SJCRH30 (cell line): ENCODE data around the gene MYO7B. TPM values are rescaled to one million over a fixed set of nuclear protein-coding genes. Genes with fewer than 3 reads are reported as not detected.
"Not testable (repeated sequence)": the region's sequence is repeated elsewhere in the genome, so short reads cannot be mapped to it uniquely, and the experiment has no call there.

Experiments
- DNase-seq, 2 experiments: peaks; one replicate each; pipeline ENCODE4 v3.0.0-alpha.2; 2015 to 2020
- H3K27ac ChIP-seq: fragments of 250-450 bp; sonication (Bioruptor Pico); 2 replicates; pipeline ENCODE4 v1.5.1; 2020; ENCODE audit warnings: mild to moderate bottlenecking, moderate library complexity
- H3K27me3 ChIP-seq: fragments of 250-450 bp; sonication (Bioruptor Pico); 2 replicates; pipeline ENCODE4 v1.5.1; 2020; ENCODE audit warnings: mild to moderate bottlenecking, moderate library complexity
- H3K36me3 ChIP-seq: fragments of 250-450 bp; sonication (Bioruptor Pico); 2 replicates; pipeline ENCODE4 v1.5.1; 2020; ENCODE audit warnings: mild to moderate bottlenecking, moderate library complexity
- H3K4me1 ChIP-seq: fragments of 250-450 bp; sonication (Bioruptor Pico); 2 replicates; pipeline ENCODE4 v1.5.1; 2020; ENCODE audit warnings: mild to moderate bottlenecking, moderate library complexity
- H3K4me3 ChIP-seq: fragments of 250-450 bp; sonication (Bioruptor Pico); 2 replicates; pipeline ENCODE4 v1.5.1; 2020; ENCODE audit warnings: mild to moderate bottlenecking, moderate library complexity
- H3K9me3 ChIP-seq: fragments of 250-450 bp; sonication (Bioruptor Pico); replicated peaks from 2 replicates; pipeline ENCODE4 v1.5.1; 2020; ENCODE audit warnings: mild to moderate bottlenecking, moderate library complexity
- total RNA-seq: library from RNA; depleted of rRNA; stranded (reverse); fragments of >200 nt; shearing (Covaris generic); gene quantifications from 2 replicates; pipeline ENCODE4 v1.2.3, GENCODE V29; 2014

The MYO7B gene
- total RNA-seq, 1 experiment from 2014 or later: 3.7 TPM

GRCh38 chr2:127569666-127570065 is 34.2 kb downstream of the MYO7B start:
- no peak for DNase-seq
- H3K36me3 ChIP-seq: no peaks in the 10 kb centered on the region
- H3K4me3 ChIP-seq: no peak overlapping the region
- H3K27ac ChIP-seq: no peak overlapping the region
- H3K4me1 ChIP-seq: no peaks in the 10 kb centered on the region
- H3K9me3 ChIP-seq: no peaks in the 10 kb centered on the region
- H3K27me3 ChIP-seq: peaks cover 10% of the 10 kb centered on the region; the same call in 1 of the 2 replicates

- Histone ChIP-seq H3K4me1 (no peaks in the 10 kb centered on the region), H3K9me3 (no peaks in the 10 kb centered on the region), H3K27me3 (peaks cover 10% of the 10 kb centered on the region; the same call in 1 of the 2 replicates), H3K36me3 (no peaks in the 10 kb centered on the region), H3K27ac (no peak overlapping the region), H3K4me3 (no peak overlapping the region)
- DNase-seq: no peak
Measured at GRCh38 chr2:127570282-127571250, 35.1 kb downstream of the MYO7B start.

DNA sequence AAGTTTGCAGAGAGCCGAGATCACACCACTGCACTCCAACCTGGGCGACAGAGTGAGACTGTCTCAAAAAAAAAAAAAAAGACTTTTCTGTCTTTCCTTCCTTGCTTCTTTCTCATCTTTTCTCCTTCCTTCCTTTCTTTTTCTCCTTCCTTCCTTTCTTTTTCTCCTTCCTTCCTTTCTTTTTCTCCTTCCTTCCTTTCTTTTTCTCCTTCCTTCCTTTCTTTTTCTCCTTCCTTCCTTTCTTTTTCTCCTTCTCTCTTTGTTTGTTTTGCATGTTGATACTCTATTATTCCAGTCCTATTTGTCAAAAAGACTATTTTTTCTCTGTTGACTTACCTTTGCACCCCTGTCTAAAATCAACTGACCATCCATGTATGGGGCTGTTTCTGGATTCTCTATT is 36.9 kb downstream of the MYO7B start:
- H3K4me3 ChIP-seq, H3K9me3 ChIP-seq, H3K27me3 ChIP-seq, DNase-seq, H3K27ac ChIP-seq, H3K36me3 ChIP-seq: not testable (repeated sequence)
- peaks cover 11% of the 10 kb centered on the region; the same call in 1 of the 2 replicates for H3K4me1 ChIP-seq

GRCh38 chr2:127572841-127573240 is 37.4 kb downstream of the MYO7B start:
- no peak for DNase-seq
- Histone ChIP-seq H3K27me3 (peaks cover 10% of the 10 kb centered on the region; the same call in 1 of the 2 replicates), H3K4me1 (peaks cover 11% of the 10 kb centered on the region; the same call in 1 of the 2 replicates), H3K9me3 (no peaks in the 10 kb centered on the region), H3K36me3 (no peaks in the 10 kb centered on the region), H3K27ac (no peak overlapping the region), H3K4me3 (no peak overlapping the region)

- DNase-seq: no peak
- peaks cover 11% of the 10 kb centered on the region; the same call in 1 of the 2 replicates for H3K4me1 ChIP-seq
- no peak overlapping the region for H3K4me3 ChIP-seq
- no peaks in the 10 kb centered on the region for H3K36me3 ChIP-seq
- H3K9me3 ChIP-seq: no peaks in the 10 kb centered on the region
- peaks cover 10% of the 10 kb centered on the region; the same call in 1 of the 2 replicates for H3K27me3 ChIP-seq
- H3K27ac ChIP-seq: no peak overlapping the region
Measured at GRCh38 chr2:127573298-127573697, 37.8 kb downstream of the MYO7B start.

- Histone ChIP-seq H3K27me3 (peaks cover 10% of the 10 kb centered on the region; the same call in 1 of the 2 replicates), H3K36me3 (no peaks in the 10 kb centered on the region), H3K9me3 (no peaks in the 10 kb centered on the region), H3K4me1 (peaks cover 11% of the 10 kb centered on the region; the same call in 1 of the 2 replicates), H3K27ac (no peak overlapping the region), H3K4me3 (no peak overlapping the region)
- DNase-seq: no peak
Measured at GRCh38 chr2:127573771-127574170, 38.3 kb downstream of the MYO7B start.

- Histone ChIP-seq H3K27me3 (peaks cover 10% of the 10 kb centered on the region; the same call in 1 of the 2 replicates), H3K27ac (no peak overlapping the region), H3K9me3 (no peaks in the 10 kb centered on the region), H3K4me1 (peaks cover 11% of the 10 kb centered on the region; the same call in 1 of the 2 replicates), H3K4me3 (no peak overlapping the region), H3K36me3 (no peaks in the 10 kb centered on the region)
- DNase-seq: no peak
Measured at GRCh38 chr2:127574656-127575055, 39.2 kb downstream of the MYO7B start.

- no peaks in the 10 kb centered on the region for H3K36me3 ChIP-seq
- DNase-seq: no peak
- peaks cover 7% of the 10 kb centered on the region; the same call in 1 of the 2 replicates for H3K27me3 ChIP-seq
- H3K27ac ChIP-seq: no peak overlapping the region
- no peaks in the 10 kb centered on the region for H3K9me3 ChIP-seq
- peaks cover 11% of the 10 kb centered on the region; the same call in 1 of the 2 replicates for H3K4me1 ChIP-seq
- H3K4me3 ChIP-seq: no peak overlapping the region
Measured at GRCh38 chr2:127575185-127575765, 39.8 kb downstream of the MYO7B start.

GRCh38 chr2:127575941-127576432 is 40.5 kb downstream of the MYO7B start:
- H3K36me3 ChIP-seq: no peaks in the 10 kb centered on the region
- H3K9me3 ChIP-seq: no peaks in the 10 kb centered on the region
- H3K4me1 ChIP-seq: peaks cover 11% of the 10 kb centered on the region; the same call in 1 of the 2 replicates
- no peak overlapping the region for H3K4me3 ChIP-seq
- H3K27ac ChIP-seq: no peak overlapping the region
- H3K27me3 ChIP-seq: peaks cover under 1% of the 10 kb centered on the region; the same call in 1 of the 2 replicates
- no peak for DNase-seq

DNA sequence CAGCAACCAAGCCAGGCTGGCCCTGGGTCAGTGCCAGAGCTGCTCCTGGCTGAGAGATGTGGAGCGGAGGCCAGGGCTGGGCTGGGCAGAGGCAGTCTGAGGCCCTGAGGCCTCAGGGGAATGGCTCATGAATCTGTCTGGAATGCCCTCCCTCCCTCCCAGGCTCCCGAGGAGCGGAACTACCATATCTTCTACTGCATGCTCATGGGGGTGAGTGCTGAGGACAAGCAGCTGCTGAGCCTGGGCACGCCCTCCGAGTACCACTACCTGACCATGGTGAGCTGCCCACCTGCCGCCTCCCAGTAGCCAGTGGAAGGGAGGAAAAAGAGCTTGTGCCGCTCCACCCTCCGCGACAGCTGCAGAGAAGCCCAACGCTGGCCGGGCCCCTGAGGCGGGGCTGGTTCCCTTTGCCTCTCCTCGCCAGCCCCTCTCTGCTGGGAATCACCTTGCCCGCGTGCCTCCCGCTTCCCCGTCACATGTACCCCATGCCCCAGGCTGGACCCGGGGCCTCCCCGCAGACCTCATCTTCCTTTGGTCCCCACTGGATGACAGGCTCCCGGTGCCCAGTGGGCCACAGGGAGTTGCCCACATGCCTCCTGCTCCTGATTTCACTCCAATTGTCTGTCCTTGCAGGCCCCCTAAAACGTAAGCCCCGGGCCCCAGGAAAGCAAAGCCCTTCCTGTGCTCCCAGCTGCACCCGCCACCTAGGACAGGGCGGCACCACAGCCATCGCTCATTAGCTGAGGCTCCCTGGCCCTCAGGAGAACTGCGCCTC is 41.1 kb downstream of the MYO7B start:
- Histone ChIP-seq H3K27me3 (no peaks in the 10 kb centered on the region; the same call in 1 of the 2 replicates), H3K36me3 (no peaks in the 10 kb centered on the region), H3K9me3 (no peaks in the 10 kb centered on the region), H3K4me3 (peak overlapping the region; percentile 19), H3K27ac (no peak overlapping the region), H3K4me1 (peaks cover 11% of the 10 kb centered on the region; the same call in 1 of the 2 replicates)
- DNase-seq: peak; percentile 76 to 79

GRCh38 chr2:127577208-127577475 is 41.7 kb downstream of the MYO7B start:
- no peak overlapping the region for H3K4me3 ChIP-seq
- H3K4me1 ChIP-seq: peaks cover 11% of the 10 kb centered on the region; the same call in 1 of the 2 replicates
- H3K27me3 ChIP-seq: no peaks in the 10 kb centered on the region
- no peak for DNase-seq
- H3K9me3 ChIP-seq: no peaks in the 10 kb centered on the region
- no peak overlapping the region for H3K27ac ChIP-seq
- no peaks in the 10 kb centered on the region for H3K36me3 ChIP-seq

GRCh38 chr2:127577503-127577902 is 42.0 kb downstream of the MYO7B start:
- no peaks in the 10 kb centered on the region for H3K9me3 ChIP-seq
- H3K36me3 ChIP-seq: no peaks in the 10 kb centered on the region
- H3K4me1 ChIP-seq: peaks cover 11% of the 10 kb centered on the region; the same call in 1 of the 2 replicates
- H3K4me3 ChIP-seq: no peak overlapping the region
- DNase-seq: no peak
- H3K27me3 ChIP-seq: no peaks in the 10 kb centered on the region
- no peak overlapping the region for H3K27ac ChIP-seq

DNA sequence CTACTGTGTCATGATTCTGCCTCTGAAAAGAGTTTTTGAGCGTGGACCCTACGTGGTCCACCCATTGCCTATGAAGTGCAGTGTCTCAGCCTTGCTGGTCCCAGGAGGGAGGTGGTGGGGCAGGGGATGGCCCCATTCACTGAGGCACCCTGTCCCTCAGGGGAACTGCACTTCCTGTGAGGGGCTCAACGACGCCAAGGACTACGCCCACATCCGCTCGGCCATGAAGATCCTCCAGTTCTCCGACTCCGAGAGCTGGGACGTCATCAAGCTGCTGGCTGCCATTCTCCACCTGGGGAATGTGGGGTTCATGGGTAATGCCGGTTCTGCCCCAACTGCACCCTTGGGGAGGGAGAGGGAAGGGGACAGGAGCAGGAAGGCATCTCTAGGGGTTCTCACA is 42.5 kb downstream of the MYO7B start:
- DNase-seq: no peak
- Histone ChIP-seq H3K9me3 (no peaks in the 10 kb centered on the region), H3K4me3 (no peak overlapping the region), H3K27me3 (no peaks in the 10 kb centered on the region), H3K4me1 (peaks cover 11% of the 10 kb centered on the region; the same call in 1 of the 2 replicates), H3K36me3 (no peaks in the 10 kb centered on the region), H3K27ac (no peak overlapping the region)

DNA sequence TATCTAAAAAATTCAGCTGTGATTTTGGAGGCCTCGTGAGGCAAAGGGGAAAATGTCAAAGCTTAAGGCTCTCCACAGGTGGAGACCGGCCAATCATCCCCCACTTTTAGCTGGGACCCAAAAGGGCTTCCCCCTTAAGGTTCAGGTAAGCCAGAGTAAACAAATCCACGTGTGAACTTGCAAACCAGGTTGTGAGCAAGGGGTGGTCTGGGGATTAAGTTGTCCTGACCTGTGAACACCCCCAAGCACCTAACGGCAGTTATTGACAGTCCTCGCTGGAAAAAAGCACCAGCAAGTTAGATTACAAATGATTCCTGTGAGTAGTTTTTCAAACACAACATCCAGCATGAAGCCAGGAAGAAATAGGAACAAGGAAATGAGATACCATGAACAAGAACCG is 42.9 kb downstream of the MYO7B start:
- no peaks in the 10 kb centered on the region for H3K27me3 ChIP-seq
- peaks cover 11% of the 10 kb centered on the region; the same call in 1 of the 2 replicates for H3K4me1 ChIP-seq
- no peaks in the 10 kb centered on the region for H3K9me3 ChIP-seq
- DNase-seq: no peak
- H3K36me3 ChIP-seq: no peaks in the 10 kb centered on the region
- no peak overlapping the region for H3K4me3 ChIP-seq
- H3K27ac ChIP-seq: no peak overlapping the region
